ENCODE results near the gene ARF6. TPM values are rescaled to one million over a fixed set of nuclear protein-coding genes. Genes with fewer than 3 reads are reported as not detected.

The ARF6 gene
- polyA plus RNA-seq, 1 of the 3 experiments (the other 2 are of a cell fraction) = 45.2 TPM

DNA sequence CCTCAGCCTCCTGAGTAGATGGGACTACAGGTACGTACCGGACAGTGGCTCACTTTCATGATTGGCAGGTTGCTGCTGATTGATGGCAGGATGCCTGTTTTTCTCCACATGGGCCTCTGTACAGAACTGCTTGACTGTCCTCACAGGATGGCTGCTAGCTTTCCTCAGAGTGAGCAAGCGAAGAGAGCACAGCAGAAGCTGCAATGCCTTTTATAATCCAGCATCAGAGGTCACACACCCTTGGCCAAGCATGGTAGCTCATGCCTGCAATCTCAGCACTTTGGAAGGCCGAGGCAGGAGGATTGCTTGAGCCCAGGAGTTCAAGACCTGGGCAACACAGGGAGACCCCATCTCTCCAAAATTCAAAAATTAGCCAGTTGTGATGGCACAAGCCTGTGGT is 31.0 kb downstream of the ARF6 start:
- no peaks in the 10 kb centered on the region for H3K9me3 ChIP-seq
- TF ChIP-seq FOXM1 (IDR thresholded peaks at IDR 0.05; ENCODE audit: low read depth) (no peak), GABPA (IDR thresholded peaks at IDR 0.05; ENCODE audit: low read depth) (no peak), RAD21 (IDR thresholded peaks at IDR 0.05; ENCODE audit: low read length) (no peak), SMC3 (IDR thresholded peaks at IDR 0.05; ENCODE audit: low read depth, low read length) (no peak), RCOR1 (IDR thresholded peaks at IDR 0.05; ENCODE audit: low read length) (no peak), CTCF (IDR thresholded peaks at IDR 0.05) (no peak), MEF2A (IDR thresholded peaks at IDR 0.05; ENCODE audit: borderline replicate concordance, low read depth) (no peak), FOSL2 (IDR thresholded peaks at IDR 0.05; ENCODE audit: borderline replicate concordance, low read depth) (no peak), ELF1 (IDR thresholded peaks at IDR 0.05) (no peak), FOXJ3 (CRISPR knock-in tag; IDR thresholded peaks at IDR 0.05) (no peak), RFX5 (IDR thresholded peaks at IDR 0.05; ENCODE audit: low read length) (no peak), EP300 (IDR thresholded peaks at IDR 0.05; ENCODE audit: borderline replicate concordance in 1 of 2, low read depth in 1 of 2, low read length in 1 of 2) (no peak), EZH2phosphoT487 (IDR thresholded peaks at IDR 0.05; ENCODE audit: borderline replicate concordance, low read depth) (no peak)
- TF ChIP-seq, protein P1, sequence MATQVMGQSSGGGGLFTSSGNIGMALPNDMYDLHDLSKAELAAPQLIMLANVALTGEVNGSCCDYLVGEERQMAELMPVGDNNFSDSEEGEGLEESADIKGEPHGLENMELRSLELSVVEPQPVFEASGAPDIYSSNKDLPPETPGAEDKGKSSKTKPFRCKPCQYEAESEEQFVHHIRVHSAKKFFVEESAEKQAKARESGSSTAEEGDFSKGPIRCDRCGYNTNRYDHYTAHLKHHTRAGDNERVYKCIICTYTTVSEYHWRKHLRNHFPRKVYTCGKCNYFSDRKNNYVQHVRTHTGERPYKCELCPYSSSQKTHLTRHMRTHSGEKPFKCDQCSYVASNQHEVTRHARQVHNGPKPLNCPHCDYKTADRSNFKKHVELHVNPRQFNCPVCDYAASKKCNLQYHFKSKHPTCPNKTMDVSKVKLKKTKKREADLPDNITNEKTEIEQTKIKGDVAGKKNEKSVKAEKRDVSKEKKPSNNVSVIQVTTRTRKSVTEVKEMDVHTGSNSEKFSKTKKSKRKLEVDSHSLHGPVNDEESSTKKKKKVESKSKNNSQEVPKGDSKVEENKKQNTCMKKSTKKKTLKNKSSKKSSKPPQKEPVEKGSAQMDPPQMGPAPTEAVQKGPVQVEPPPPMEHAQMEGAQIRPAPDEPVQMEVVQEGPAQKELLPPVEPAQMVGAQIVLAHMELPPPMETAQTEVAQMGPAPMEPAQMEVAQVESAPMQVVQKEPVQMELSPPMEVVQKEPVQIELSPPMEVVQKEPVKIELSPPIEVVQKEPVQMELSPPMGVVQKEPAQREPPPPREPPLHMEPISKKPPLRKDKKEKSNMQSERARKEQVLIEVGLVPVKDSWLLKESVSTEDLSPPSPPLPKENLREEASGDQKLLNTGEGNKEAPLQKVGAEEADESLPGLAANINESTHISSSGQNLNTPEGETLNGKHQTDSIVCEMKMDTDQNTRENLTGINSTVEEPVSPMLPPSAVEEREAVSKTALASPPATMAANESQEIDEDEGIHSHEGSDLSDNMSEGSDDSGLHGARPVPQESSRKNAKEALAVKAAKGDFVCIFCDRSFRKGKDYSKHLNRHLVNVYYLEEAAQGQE (IDR thresholded peaks at IDR 0.05; ENCODE audit: low read depth, low read length) = no peak
- TF ChIP-seq, protein P2, sequence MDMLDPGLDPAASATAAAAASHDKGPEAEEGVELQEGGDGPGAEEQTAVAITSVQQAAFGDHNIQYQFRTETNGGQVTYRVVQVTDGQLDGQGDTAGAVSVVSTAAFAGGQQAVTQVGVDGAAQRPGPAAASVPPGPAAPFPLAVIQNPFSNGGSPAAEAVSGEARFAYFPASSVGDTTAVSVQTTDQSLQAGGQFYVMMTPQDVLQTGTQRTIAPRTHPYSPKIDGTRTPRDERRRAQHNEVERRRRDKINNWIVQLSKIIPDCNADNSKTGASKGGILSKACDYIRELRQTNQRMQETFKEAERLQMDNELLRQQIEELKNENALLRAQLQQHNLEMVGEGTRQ (IDR thresholded peaks at IDR 0.05; ENCODE audit: borderline replicate concordance, low read depth, low read length) = no peak
- no peak overlapping the region for H3K4me2 ChIP-seq
- 92% methylated on average over 4 of the region's 4 CpGs for WGBS (ENCODE audit: low lambda C conversion rate)
- peaks cover 10% of the 10 kb centered on the region for H3F3A ChIP-seq (replicated peaks; ENCODE audit: insufficient read depth)
- no peaks in the 10 kb centered on the region for H3K27me3 ChIP-seq (ENCODE audit: insufficient read depth)
- CTCF ChIA-PET = no interaction called here
- H3K4me3 ChIP-seq (ENCODE audit: low read depth in 2 of 2, low read length in 1 of 2) = no peak overlapping the region
- POLR2A ChIA-PET = no interaction called here
- H4K20me1 ChIP-seq (ENCODE audit: insufficient read depth) = no peaks in the 10 kb centered on the region
- no peak for DNase-seq
- H3K4me1 ChIP-seq (ENCODE audit: control insufficient read depth in 1 of 2, insufficient read depth in 2 of 2, low read depth in 1 of 2, low read length in 1 of 2) = no peaks in the 10 kb centered on the region; a peak in 1 of 4 replicates
- no peaks in the 10 kb centered on the region for H3K9me2 ChIP-seq
- H3K36me3 ChIP-seq (replicated peaks in 1 of 2; ENCODE audit: control insufficient read depth in 1 of 2, insufficient read depth in 2 of 2, low read length in 1 of 2) = no peaks in the 10 kb centered on the region
- H3K9ac ChIP-seq = no peak overlapping the region
- no peak overlapping the region for H2AFZ ChIP-seq (ENCODE audit: low read depth)
- H3K79me2 ChIP-seq (ENCODE audit: insufficient read depth) = no peaks in the 10 kb centered on the region
- no peak overlapping the region for H3K27ac ChIP-seq (ENCODE audit: low read depth in 2 of 2, low read length in 1 of 2)
